ENCODE results near the gene FHOD3.

Gene FHOD3

GRCh38 chr18:36623091-36623490 lies 325.6 kb downstream of the FHOD3 start:
- Histone ChIP-seq H3K4me3 (no peak overlapping the region), H3K27ac (peak overlapping the region in 1 of 2 donors; percentile 39)
- DNase-seq (ENCODE audit: low spot score), result no peak
- TF ChIP-seq CTCF (IDR thresholded peaks at IDR 0.05), result no peak

- TF ChIP-seq CTCF (IDR thresholded peaks at IDR 0.05), result no peak
- H3K27ac ChIP-seq, result peak overlapping the region in 1 of 2 donors; percentile 39
- DNase-seq (ENCODE audit: low spot score), result no peak
- H3K4me3 ChIP-seq, result no peak overlapping the region
These were observed 326.2 kb downstream of the FHOD3 start for GRCh38 chr18:36623681-36624190.

DNA sequence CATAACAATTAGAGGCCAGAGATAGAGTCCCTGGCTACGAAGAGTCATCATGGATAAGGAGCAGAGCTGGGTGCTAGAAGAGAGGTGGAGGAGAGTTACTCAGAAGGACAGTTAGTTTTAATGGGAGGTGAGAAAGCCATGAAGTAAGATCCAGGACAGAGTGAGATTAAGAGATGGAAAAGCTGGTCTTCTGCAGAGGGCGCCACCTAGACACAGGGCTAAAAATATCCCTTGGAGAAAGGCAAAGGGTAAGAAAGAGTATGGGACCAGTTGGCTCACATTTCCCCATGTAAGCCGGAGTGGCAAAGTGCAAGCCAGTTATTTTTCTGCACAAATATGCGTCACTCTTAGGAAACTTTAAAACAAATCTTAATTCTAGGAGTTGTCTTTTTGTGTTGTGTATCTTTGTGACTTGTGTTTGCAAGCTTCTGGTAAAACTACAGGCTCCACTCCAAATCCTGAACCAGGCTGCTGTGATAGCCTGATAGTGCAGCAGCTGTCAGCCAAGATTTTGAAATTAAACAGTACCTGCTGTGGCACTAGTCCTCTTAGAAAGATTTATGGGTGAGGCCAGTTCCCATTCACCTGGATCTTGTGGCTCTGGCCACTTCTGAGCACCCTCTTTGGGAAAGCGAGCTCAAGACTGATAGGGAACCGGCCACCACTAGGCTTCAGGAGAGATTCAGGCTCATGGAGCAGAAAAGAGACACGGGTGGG lies 327.1 kb downstream of the FHOD3 start:
- no peak for TF ChIP-seq CTCF (IDR thresholded peaks at IDR 0.05)

GRCh38 chr18:36625386-36625785 lies 327.9 kb downstream of the FHOD3 start:
- no peak for TF ChIP-seq CTCF (IDR thresholded peaks at IDR 0.05)
- no peak overlapping the region for H3K4me3 ChIP-seq
- no peak overlapping the region for H3K27ac ChIP-seq
- no peak for DNase-seq (ENCODE audit: low spot score)

More for the DNA sequence above, 327.1 kb downstream of the FHOD3 start:
- no peak for DNase-seq (ENCODE audit: low spot score)
- H3K4me3 ChIP-seq, result no peak overlapping the region
- H3K27ac ChIP-seq, result no peak overlapping the region

GRCh38 chr18:36627637-36628036 lies 330.1 kb downstream of the FHOD3 start:
- no peak for DNase-seq (ENCODE audit: low spot score)
- H3K27ac ChIP-seq, result peak overlapping the region; percentile 86 to 93
- TF ChIP-seq CTCF (IDR thresholded peaks at IDR 0.05), result no peak
- no peak overlapping the region for H3K4me3 ChIP-seq

- H3K27ac ChIP-seq, result peak overlapping the region; percentile 86 to 93
- DNase-seq (ENCODE audit: low spot score), result no peak
These were observed 331.1 kb downstream of the FHOD3 start for GRCh38 chr18:36628435-36629137.

More at GRCh38 chr18:36628435-36629137, 331.1 kb downstream of the FHOD3 start:
- TF ChIP-seq CTCF (IDR thresholded peaks at IDR 0.05), result no peak
- no peak overlapping the region for H3K4me3 ChIP-seq

Data from coronary artery (tissue), 2 donors.